Measurements from ENCODE around the gene CYGB. TPM values are rescaled to one million over a fixed set of nuclear protein-coding genes. Genes with fewer than 3 reads are reported as not detected.

The CYGB gene
- total and polyA plus RNA-seq, 10 of the 15 experiments (the other 5 are each of a cell fraction or from before 2014, with no cell fraction given): 0.34 TPM; not detected in 9

GRCh38 chr17:76501018-76501826, 36.3 kb downstream of the CYGB start, which contains the start of gene RHBDF2 (continued):
- TF ChIP-seq RCOR1 (conservative IDR thresholded peaks at IDR 0.05; ENCODE audit: low read depth, low read length) (no peak), DPF2 (IDR thresholded peaks at IDR 0.05) (peak; percentile 87), NKRF (conservative IDR thresholded peaks at IDR 0.05) (peak; percentile 95), E2F4 (IDR thresholded peaks at IDR 0.05; ENCODE audit: low read depth, low read length) (no peak), RB1 (IDR thresholded peaks at IDR 0.05; ENCODE audit: borderline replicate concordance) (peak; percentile 86; the same call in 1 of the 2 replicates), ESRRA (IDR thresholded peaks at IDR 0.05; ENCODE audit: low read length) (no peak), ZBTB11 (CRISPR knock-in tag; IDR thresholded peaks at IDR 0.05) (no peak), ZNF687 (IDR thresholded peaks at IDR 0.05) (peak; percentile 74), MEF2A (IDR thresholded peaks at IDR 0.05; ENCODE audit: insufficient read depth, low read depth, low read length) (no peak), IKZF2 (IDR thresholded peaks at IDR 0.05) (no peak), RFX5 (IDR thresholded peaks at IDR 0.05; ENCODE audit: low read depth, low read length) (no peak), NFXL1 (IDR thresholded peaks at IDR 0.05; ENCODE audit: borderline replicate concordance) (0 out of 2 replicates have a peak, but pooled peaks have one; percentile 47), TCF3 (IDR thresholded peaks at IDR 0.05; ENCODE audit: borderline replicate concordance, insufficient read depth, low read depth, low read length) (0 out of 2 replicates have a peak, but pooled peaks have one; percentile 37), SIX5 (IDR thresholded peaks at IDR 0.05; ENCODE audit: low read depth, low read length, severe bottlenecking) (no peak), LARP7 (IDR thresholded peaks at IDR 0.05) (peak; percentile 95), FOXK2 (IDR thresholded peaks at IDR 0.05) (no peak), EP300 (IDR thresholded peaks at IDR 0.05; ENCODE audit: borderline replicate concordance in 1 of 2, control insufficient read depth in 1 of 2, low read depth in 2 of 2, low read length in 2 of 2) (no peak), SMARCA5 (IDR thresholded peaks at IDR 0.05) (peak; percentile 78; the same call in 1 of the 2 replicates)
